SK-N-SH treated with all-trans-retinoic acid at 6 μM for 48 hours (cell line): ENCODE results near the gene APBA2.

ENCODE experiments used
- ATAC-seq: fragments of 200-7000 bp; cut with Tn5 transposase; 3 replicates; pipeline ENCODE4 v1.9.1; 2020; ENCODE audit warnings: mild to moderate bottlenecking, moderate library complexity
- ARNTL ChIP-seq: fragments of 450-650 bp; formaldehyde crosslinking; IDR thresholded peaks from 2 replicates; pipeline ENCODE4 v1.5.0; 2020; ENCODE audit warnings: low read depth, mild to moderate bottlenecking, moderate library complexity, borderline replicate concordance
- BACH2 ChIP-seq: fragments of 250-450 bp; sonication (Bioruptor Pico); IDR thresholded peaks from 2 replicates; pipeline ENCODE4 v1.9.0; 2021; ENCODE audit warnings: mild to moderate bottlenecking, borderline replicate concordance
- CSDC2 ChIP-seq: fragments of 250-450 bp; sonication (Bioruptor Pico); IDR thresholded peaks from 2 replicates; pipeline ENCODE4 v1.5.0; 2020; ENCODE audit warnings: mild to moderate bottlenecking, moderate library complexity
- ESRRG ChIP-seq: fragments of 250-450 bp; sonication (Bioruptor Pico); IDR thresholded peaks from 2 replicates; pipeline ENCODE4 v1.6.1; 2021; ENCODE audit warnings: mild to moderate bottlenecking
- GLIS3 ChIP-seq: fragments of 250-450 bp; sonication (Bioruptor Pico); IDR thresholded peaks from 2 replicates; pipeline ENCODE4 v1.5.0; 2020; ENCODE audit warnings: mild to moderate bottlenecking, moderate library complexity
- ISL1 ChIP-seq: fragments of 250-450 bp; sonication (Bioruptor Pico); IDR thresholded peaks from 2 replicates; pipeline ENCODE4 v2.1.2; 2022; ENCODE audit warnings: mild to moderate bottlenecking, moderate library complexity
- OSR1 ChIP-seq: fragments of 250-450 bp; sonication (Bioruptor Pico); IDR thresholded peaks from 2 replicates; pipeline ENCODE4 v1.8.0; 2022; ENCODE audit warnings: moderate library complexity, mild to moderate bottlenecking, inconsistent platforms
- PPARA ChIP-seq: fragments of 250-450 bp; sonication (Bioruptor Pico); IDR thresholded peaks from 2 replicates; pipeline ENCODE4 v1.5.0; 2020; ENCODE audit warnings: mild to moderate bottlenecking, borderline replicate concordance
- RARB ChIP-seq: fragments of 250-450 bp; sonication (Bioruptor Pico); IDR thresholded peaks from 2 replicates; pipeline ENCODE4 v1.8.0; 2021; ENCODE audit warnings: mild to moderate bottlenecking, moderate library complexity
- SNAI2 ChIP-seq: fragments of 250-450 bp; sonication (Bioruptor Pico); IDR thresholded peaks from 2 replicates; pipeline ENCODE4 v1.5.0; 2020; ENCODE audit warnings: mild to moderate bottlenecking, moderate library complexity
- TCF4 ChIP-seq: fragments of 250-450 bp; sonication (Bioruptor Pico); IDR thresholded peaks from 2 replicates; pipeline ENCODE4 v1.8.0; 2021; ENCODE audit warnings: mild to moderate bottlenecking, moderate library complexity, borderline replicate concordance
- TOX ChIP-seq: fragments of 250-450 bp; sonication (Bioruptor Pico); IDR thresholded peaks from 2 replicates; pipeline ENCODE4 v1.8.0; 2021; ENCODE audit warnings: mild to moderate bottlenecking, moderate library complexity, borderline replicate concordance
- ZC3H10 ChIP-seq: fragments of 250-450 bp; sonication (Bioruptor Pico); IDR thresholded peaks from 2 replicates; pipeline ENCODE4 v1.5.1; 2021; ENCODE audit warnings: mild to moderate bottlenecking, moderate library complexity
- ZFP3 ChIP-seq: fragments of 250-450 bp; sonication (Bioruptor Pico); IDR thresholded peaks from 2 replicates; pipeline ENCODE4 v1.5.0; 2020; ENCODE audit warnings: mild to moderate bottlenecking, moderate library complexity
- ZFP30 ChIP-seq: fragments of 450-650 bp; formaldehyde crosslinking; IDR thresholded peaks from 2 replicates; pipeline ENCODE4 v1.5.0; 2022; ENCODE audit warnings: mild to moderate bottlenecking, moderate library complexity
- ZNF70 ChIP-seq: fragments of 450-650 bp; formaldehyde crosslinking; IDR thresholded peaks from 2 replicates; pipeline ENCODE4 v1.5.0; 2020; ENCODE audit warnings: mild to moderate bottlenecking, moderate library complexity
- ZNF8 ChIP-seq: fragments of 450-650 bp; formaldehyde crosslinking; IDR thresholded peaks from 2 replicates; pipeline ENCODE4 v1.5.0; 2020; ENCODE audit warnings: mild to moderate bottlenecking, moderate library complexity
- TF ChIP-seq, protein P1 (sequence below): fragments of 250-450 bp; sonication (Bioruptor Pico); IDR thresholded peaks from 2 replicates; pipeline ENCODE4 v1.5.1; 2020; ENCODE audit warnings: low read depth, mild to moderate bottlenecking, moderate library complexity
- TF ChIP-seq, protein P2 (sequence below): fragments of 250-450 bp; sonication (Bioruptor Pico); IDR thresholded peaks from 2 replicates; pipeline ENCODE4 v1.8.0; 2020; ENCODE audit warnings: mild to moderate bottlenecking, moderate library complexity, borderline replicate concordance
- TF ChIP-seq, protein P3 (sequence below): fragments of 250-450 bp; sonication (Bioruptor Pico); IDR thresholded peaks from 2 replicates; pipeline ENCODE4 v1.5.1; 2021; ENCODE audit warnings: mild to moderate bottlenecking, moderate library complexity
- TF ChIP-seq, protein P4 (sequence below): fragments of 250-450 bp; sonication (Bioruptor Pico); IDR thresholded peaks from 2 replicates; pipeline ENCODE4 v1.8.0; 2021; ENCODE audit warnings: low read depth, mild to moderate bottlenecking, moderate library complexity, borderline replicate concordance

Gene APBA2

GRCh38 chr15:29053006-29053405, 167.2 kb downstream of the APBA2 start:
- no peak for TF ChIP-seq GLIS3
- TF ChIP-seq, protein P1, sequence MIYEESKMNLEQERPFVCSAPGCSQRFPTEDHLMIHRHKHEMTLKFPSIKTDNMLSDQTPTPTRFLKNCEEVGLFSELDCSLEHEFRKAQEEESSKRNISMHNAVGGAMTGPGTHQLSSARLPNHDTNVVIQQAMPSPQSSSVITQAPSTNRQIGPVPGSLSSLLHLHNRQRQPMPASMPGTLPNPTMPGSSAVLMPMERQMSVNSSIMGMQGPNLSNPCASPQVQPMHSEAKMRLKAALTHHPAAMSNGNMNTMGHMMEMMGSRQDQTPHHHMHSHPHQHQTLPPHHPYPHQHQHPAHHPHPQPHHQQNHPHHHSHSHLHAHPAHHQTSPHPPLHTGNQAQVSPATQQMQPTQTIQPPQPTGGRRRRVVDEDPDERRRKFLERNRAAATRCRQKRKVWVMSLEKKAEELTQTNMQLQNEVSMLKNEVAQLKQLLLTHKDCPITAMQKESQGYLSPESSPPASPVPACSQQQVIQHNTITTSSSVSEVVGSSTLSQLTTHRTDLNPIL (CRISPR knock-in tag) = no peak
- no peak for TF ChIP-seq ZNF8 (CRISPR knock-in tag)
- TF ChIP-seq ISL1 (CRISPR knock-in tag) = no peak
- no peak for TF ChIP-seq ZFP30 (CRISPR knock-in tag)
- no peak for TF ChIP-seq OSR1
- TF ChIP-seq RARB = no peak
- TF ChIP-seq, protein P2, sequence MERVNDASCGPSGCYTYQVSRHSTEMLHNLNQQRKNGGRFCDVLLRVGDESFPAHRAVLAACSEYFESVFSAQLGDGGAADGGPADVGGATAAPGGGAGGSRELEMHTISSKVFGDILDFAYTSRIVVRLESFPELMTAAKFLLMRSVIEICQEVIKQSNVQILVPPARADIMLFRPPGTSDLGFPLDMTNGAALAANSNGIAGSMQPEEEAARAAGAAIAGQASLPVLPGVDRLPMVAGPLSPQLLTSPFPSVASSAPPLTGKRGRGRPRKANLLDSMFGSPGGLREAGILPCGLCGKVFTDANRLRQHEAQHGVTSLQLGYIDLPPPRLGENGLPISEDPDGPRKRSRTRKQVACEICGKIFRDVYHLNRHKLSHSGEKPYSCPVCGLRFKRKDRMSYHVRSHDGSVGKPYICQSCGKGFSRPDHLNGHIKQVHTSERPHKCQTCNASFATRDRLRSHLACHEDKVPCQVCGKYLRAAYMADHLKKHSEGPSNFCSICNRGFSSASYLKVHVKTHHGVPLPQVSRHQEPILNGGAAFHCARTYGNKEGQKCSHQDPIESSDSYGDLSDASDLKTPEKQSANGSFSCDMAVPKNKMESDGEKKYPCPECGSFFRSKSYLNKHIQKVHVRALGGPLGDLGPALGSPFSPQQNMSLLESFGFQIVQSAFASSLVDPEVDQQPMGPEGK (CRISPR knock-in tag) = no peak
- TF ChIP-seq ZFP3 = no peak
- no peak for TF ChIP-seq ZNF70 (CRISPR knock-in tag)
- TF ChIP-seq, protein P3, sequence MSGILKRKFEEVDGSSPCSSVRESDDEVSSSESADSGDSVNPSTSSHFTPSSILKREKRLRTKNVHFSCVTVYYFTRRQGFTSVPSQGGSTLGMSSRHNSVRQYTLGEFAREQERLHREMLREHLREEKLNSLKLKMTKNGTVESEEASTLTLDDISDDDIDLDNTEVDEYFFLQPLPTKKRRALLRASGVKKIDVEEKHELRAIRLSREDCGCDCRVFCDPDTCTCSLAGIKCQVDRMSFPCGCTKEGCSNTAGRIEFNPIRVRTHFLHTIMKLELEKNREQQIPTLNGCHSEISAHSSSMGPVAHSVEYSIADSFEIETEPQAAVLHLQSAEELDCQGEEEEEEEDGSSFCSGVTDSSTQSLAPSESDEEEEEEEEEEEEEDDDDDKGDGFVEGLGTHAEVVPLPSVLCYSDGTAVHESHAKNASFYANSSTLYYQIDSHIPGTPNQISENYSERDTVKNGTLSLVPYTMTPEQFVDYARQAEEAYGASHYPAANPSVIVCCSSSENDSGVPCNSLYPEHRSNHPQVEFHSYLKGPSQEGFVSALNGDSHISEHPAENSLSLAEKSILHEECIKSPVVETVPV (CRISPR knock-in tag) = no peak
- TF ChIP-seq, protein P4, sequence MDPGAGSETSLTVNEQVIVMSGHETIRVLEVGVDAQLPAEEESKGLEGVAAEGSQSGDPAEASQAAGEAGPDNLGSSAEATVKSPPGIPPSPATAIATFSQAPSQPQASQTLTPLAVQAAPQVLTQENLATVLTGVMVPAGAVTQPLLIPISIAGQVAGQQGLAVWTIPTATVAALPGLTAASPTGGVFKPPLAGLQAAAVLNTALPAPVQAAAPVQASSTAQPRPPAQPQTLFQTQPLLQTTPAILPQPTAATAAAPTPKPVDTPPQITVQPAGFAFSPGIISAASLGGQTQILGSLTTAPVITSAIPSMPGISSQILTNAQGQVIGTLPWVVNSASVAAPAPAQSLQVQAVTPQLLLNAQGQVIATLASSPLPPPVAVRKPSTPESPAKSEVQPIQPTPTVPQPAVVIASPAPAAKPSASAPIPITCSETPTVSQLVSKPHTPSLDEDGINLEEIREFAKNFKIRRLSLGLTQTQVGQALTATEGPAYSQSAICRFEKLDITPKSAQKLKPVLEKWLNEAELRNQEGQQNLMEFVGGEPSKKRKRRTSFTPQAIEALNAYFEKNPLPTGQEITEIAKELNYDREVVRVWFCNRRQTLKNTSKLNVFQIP (CRISPR knock-in tag) = no peak
- TF ChIP-seq ESRRG = no peak
- no peak for TF ChIP-seq CSDC2 (CRISPR knock-in tag)
- no peak for TF ChIP-seq BACH2 (CRISPR knock-in tag)
- TF ChIP-seq ZC3H10 (CRISPR knock-in tag) = no peak
- no peak for TF ChIP-seq TOX
- TF ChIP-seq, all 23 proteins: peak for 0
- no peak for ATAC-seq

- no peak for TF ChIP-seq ESRRG
- TF ChIP-seq, protein P4 (CRISPR knock-in tag) = no peak
- no peak for TF ChIP-seq ISL1 (CRISPR knock-in tag)
- TF ChIP-seq, protein P2 (CRISPR knock-in tag) = no peak
- TF ChIP-seq, protein P3 (CRISPR knock-in tag) = no peak
- no peak for TF ChIP-seq PPARA (CRISPR knock-in tag)
- TF ChIP-seq RARB = no peak
- TF ChIP-seq TCF4 (CRISPR knock-in tag) = no peak
- TF ChIP-seq ZFP30 (CRISPR knock-in tag) = no peak
- no peak for TF ChIP-seq TOX
- no peak for TF ChIP-seq ARNTL (CRISPR knock-in tag)
- no peak for TF ChIP-seq ZFP3
- no peak for TF ChIP-seq SNAI2 (CRISPR knock-in tag)
- no peak for TF ChIP-seq GLIS3
- no peak for ATAC-seq
These were observed 167.9 kb downstream of the APBA2 start for GRCh38 chr15:29053661-29054131.
